Subcutaneous adipose tissue (tissue), 4 donors: ENCODE measurements around the gene PATZ1. TPM values are rescaled to one million over a fixed set of nuclear protein-coding genes. Genes with fewer than 3 reads are reported as not detected.

ENCODE experiments used
- total RNA-seq, 4 donors: library from RNA; depleted of rRNA; stranded (reverse); fragments of >200 nt; gene quantifications; one replicate each; pipeline ENCODE4 v1.1.0, GENCODE V29; 2016
- TF ChIP-seq, protein P1 (sequence below): fragments of 450-650 bp; IDR thresholded peaks from one replicate; pipeline ENCODE4 v1.5.1; 2016; ENCODE audit warnings: low read depth, mild to moderate bottlenecking, control low read depth, antibody characterized with exemption, moderate library complexity

The PATZ1 gene
- total RNA-seq, 4 donors from 2014 or later, result 10.0 to 17.9 (median 14.1) TPM

DNA sequence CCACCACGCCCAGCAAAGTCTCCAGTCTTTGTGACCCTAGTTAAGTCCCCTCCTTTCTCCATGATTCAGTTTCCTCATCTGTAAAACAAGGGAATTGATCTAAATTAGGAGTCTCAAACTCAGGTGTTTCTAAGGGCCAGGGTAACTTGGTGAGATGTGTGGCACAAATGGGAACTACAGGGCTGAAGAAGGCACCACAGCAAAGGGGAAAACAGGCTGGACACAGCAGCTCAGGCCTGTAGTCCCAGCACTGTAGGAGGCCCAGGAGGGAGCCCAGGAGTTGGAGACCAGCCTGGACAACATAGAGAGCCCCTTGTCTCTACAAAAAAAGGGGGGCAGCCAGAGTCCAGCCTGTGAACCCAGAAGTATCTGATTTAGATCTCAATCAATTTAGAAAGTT lies 15.6 kb upstream of the PATZ1 start:
- TF ChIP-seq, protein P1, sequence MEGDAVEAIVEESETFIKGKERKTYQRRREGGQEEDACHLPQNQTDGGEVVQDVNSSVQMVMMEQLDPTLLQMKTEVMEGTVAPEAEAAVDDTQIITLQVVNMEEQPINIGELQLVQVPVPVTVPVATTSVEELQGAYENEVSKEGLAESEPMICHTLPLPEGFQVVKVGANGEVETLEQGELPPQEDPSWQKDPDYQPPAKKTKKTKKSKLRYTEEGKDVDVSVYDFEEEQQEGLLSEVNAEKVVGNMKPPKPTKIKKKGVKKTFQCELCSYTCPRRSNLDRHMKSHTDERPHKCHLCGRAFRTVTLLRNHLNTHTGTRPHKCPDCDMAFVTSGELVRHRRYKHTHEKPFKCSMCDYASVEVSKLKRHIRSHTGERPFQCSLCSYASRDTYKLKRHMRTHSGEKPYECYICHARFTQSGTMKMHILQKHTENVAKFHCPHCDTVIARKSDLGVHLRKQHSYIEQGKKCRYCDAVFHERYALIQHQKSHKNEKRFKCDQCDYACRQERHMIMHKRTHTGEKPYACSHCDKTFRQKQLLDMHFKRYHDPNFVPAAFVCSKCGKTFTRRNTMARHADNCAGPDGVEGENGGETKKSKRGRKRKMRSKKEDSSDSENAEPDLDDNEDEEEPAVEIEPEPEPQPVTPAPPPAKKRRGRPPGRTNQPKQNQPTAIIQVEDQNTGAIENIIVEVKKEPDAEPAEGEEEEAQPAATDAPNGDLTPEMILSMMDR, result no peak

DNA sequence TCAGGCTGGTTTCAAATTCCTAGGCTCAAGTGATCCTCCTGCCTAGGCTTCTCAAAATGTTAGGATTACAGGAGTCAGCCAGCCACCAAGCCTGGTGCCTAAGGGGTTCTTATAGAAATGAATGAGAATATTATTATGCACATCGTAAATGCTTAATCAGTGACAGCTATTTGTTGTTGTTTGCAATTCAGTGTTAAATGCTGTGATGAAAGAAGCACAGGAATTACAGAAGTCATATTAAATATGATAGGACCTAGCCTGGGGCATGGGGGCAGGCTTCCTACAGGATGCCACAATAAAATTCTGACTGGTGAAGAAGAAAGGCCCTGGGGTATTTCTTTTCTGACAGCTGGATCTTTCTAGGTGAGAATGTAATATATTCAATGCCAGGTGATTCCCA lies 13.9 kb upstream of the PATZ1 start:
- TF ChIP-seq, protein P1, result no peak

DNA sequence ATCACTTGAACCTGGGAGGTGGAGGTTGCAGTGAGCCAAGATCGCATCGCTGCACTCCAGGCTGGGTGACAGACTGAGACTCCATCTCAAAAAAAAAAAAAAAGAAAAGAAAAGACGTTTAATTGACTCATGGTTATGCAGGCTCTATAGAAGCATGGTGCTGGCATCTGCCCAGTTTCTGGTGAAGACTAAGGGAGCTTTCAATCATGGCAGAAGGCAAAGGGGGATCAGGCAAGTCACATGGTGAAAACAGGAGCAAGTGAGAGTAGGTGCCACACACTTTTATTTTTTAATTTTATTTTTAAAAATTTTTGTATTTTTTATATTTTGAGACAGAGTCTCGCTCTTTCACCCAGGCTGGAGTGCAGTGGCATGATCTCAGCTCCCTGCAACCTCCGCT lies 8.4 kb upstream of the PATZ1 start:
- TF ChIP-seq, protein P1, result no peak

DNA sequence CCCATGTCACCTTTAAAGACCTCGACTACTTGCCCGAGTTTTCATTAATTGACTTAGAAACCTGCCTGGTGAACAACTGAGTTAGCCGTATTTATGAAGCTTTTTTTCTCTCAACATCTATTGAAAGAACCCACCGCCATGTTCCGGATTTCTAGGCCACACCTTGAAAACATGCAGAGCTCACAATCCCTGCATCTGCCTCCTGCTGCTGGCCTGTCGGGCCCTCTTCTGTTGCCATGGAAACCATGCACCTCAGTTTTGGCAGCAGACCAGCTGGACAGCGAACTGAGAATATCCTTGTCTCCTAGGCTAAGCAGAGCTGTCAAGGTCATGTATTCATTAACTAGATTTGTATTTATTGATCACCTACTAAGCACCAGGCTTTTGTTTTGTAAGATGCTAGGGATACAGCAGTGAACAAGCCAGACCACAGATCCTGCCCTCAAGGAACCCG lies 4.3 kb upstream of the PATZ1 start:
- TF ChIP-seq, protein P1, result no peak

DNA sequence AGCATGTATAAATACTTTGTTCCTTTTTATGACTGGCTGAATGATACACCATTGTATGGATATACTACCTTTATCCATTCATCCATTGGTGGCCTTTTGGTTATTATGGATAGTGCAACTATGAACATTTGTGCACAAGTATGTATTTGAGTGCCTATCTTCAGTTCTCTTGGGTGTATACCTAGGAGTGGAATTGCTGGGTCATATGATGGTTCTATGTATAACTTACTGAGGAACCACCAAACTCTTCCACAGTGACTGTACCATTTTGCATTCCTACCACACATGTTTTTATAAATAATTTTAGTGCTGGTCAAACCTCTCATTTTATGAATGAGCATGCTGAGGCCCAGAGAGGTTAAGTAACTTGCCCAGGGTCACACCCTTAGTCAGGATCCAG lies 3.8 kb upstream of the PATZ1 start:
- TF ChIP-seq, protein P1, result no peak

DNA sequence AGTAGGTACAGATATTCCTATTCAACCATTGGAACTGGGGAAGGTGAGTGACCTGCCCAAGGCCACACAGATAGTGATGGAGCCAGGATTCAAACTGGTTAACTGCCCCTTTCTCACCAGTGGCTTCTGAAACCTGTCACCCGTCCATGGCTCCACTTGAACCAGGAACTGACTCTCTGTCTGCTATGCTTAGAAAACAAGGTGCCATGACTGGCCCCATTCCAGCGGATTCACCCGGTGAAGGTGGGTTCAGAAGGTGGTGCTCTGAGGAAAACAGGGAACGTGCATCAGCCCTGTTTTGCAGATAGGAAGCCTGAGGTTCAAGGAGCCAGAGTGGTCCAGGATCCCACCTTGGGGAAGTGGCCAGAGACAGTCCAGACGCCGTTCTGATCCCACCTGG lies 2.6 kb upstream of the PATZ1 start:
- TF ChIP-seq, protein P1, result no peak

DNA sequence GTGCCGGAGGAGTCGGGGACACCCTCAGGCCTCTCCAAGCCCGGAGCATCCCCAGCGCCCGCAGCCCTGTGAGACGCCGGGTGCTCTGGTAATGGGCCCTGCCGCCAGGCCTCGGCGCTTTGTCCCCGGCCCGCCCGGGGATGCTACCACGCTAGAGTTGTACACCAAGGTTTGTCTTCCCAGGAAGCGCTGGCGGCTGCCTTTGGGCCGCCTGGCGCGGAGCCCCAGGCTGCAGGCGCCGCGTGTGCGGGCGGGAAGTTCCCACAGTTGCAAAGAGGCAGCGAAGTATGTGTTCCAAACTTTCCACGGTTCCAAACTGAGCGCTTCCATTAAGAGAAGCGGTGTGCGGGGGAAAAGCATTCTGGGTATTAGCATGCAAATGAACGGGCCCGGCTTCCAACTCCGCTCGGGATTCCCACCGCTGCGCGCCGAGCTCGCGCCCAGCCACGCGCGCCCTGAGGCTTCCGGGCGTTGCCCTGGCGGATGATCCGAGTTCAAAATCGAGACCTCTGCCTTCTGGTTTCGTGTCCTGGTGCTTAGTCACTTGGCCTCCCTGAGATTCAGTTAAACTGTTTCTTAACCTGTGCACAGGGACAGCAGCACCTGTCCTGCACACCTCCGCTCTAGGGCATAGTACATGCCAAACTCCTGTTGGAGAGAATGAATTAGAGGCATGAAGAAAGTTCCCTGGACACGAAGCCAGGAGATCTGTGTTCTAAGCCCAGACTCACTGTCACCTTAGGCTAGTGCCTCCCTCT lies 1.3 kb upstream of the PATZ1 start:
- TF ChIP-seq, protein P1, result no peak
